RWPE1 (cell line): ENCODE results near the gene TSPYL6.

ENCODE experiments used
- CTCF ChIA-PET: fragments of 350-600 bp; sonication (Branson Sonifier 250); formaldehyde crosslinking; extraction: SDS; loops from one replicate; lab custom pipeline; 2021; lab: Yijun Ruan, JAX
- POLR2A ChIA-PET: fragments of 400-600 bp; formaldehyde crosslinking; extraction: SDS; loops from one replicate; lab custom pipeline; 2020; ENCODE audit warnings: antibody characterized with exemption; ENCODE audit not compliant: low non-redundant PET; lab: Yijun Ruan, JAX
- DNase-seq: peaks from one replicate; pipeline ENCODE4 v3.0.0; 2012; ENCODE audit warnings: low spot score
- H3K27ac ChIP-seq: fragments of 450-650 bp; 2 replicates; pipeline ENCODE4 v1.5.1; 2017
- CTCF ChIP-seq: fragments of 450-650 bp; conservative IDR thresholded peaks from 2 replicates; pipeline ENCODE4 v1.5.1; 2017; ENCODE audit warnings: low read depth, mild to moderate bottlenecking

Gene TSPYL6

GRCh38 chr2:54226260-54226659 lies 29.8 kb downstream of the TSPYL6 start:
- no peak overlapping the region for H3K27ac ChIP-seq
- no peak for TF ChIP-seq CTCF
- ChIA-PET POLR2A (no interaction called here), CTCF (interaction anchor here (0.6 kb wide), 2 partner anchors 19 to 1462 kb away, joined by 3 to 5 read pairs; no protein-coding TSS in a partner anchor)
- DNase-seq: no peak

- H3K27ac ChIP-seq: no peak overlapping the region
- no peak for TF ChIP-seq CTCF
- no peak for DNase-seq
- POLR2A ChIA-PET: no interaction called here
- CTCF ChIA-PET: no interaction called here
Measured at GRCh38 chr2:54224997-54225396, 31.0 kb downstream of the TSPYL6 start.

- H3K27ac ChIP-seq: no peak overlapping the region
- ChIA-PET POLR2A (no interaction called here), CTCF (no interaction called here)
- DNase-seq: no peak
- no peak for TF ChIP-seq CTCF
Measured at GRCh38 chr2:54213082-54213481, 42.9 kb downstream of the TSPYL6 start.

GRCh38 chr2:54212456-54212855 lies 43.6 kb downstream of the TSPYL6 start:
- no peak overlapping the region for H3K27ac ChIP-seq
- CTCF ChIA-PET: interaction anchor here (0.6 kb wide), 3 partner anchors 21 to 305 kb away, joined by 3 to 4 read pairs (median 3); no protein-coding TSS in a partner anchor
- DNase-seq: peak; percentile 71
- POLR2A ChIA-PET: no interaction called here
- TF ChIP-seq CTCF: no peak

GRCh38 chr2:54209379-54209778 lies 46.6 kb downstream of the TSPYL6 start:
- POLR2A ChIA-PET: no interaction called here
- no peak overlapping the region for H3K27ac ChIP-seq
- CTCF ChIA-PET: no interaction called here
- DNase-seq: no peak
- no peak for TF ChIP-seq CTCF

- ChIA-PET POLR2A (no interaction called here), CTCF (interaction anchor here (0.6 kb wide), 1 partner anchor 48 kb away, joined by 4 read pairs; no protein-coding TSS in a partner anchor)
- no peak for DNase-seq
- no peak for TF ChIP-seq CTCF
- no peak overlapping the region for H3K27ac ChIP-seq
Measured at GRCh38 chr2:54208364-54209240, 47.4 kb downstream of the TSPYL6 start.
